K562 (cell line): ENCODE measurements around the gene ZSCAN21. TPM values are rescaled to one million over a fixed set of nuclear protein-coding genes. Genes with fewer than 3 reads are reported as not detected.

Source experiments
- DMBX1 ChIP-seq: fragments of 250-450 bp; sonication (Bioruptor Pico); IDR thresholded peaks from 2 replicates; pipeline ENCODE4 v1.8.0; 2022; ENCODE audit warnings: inconsistent platforms, mild to moderate bottlenecking, moderate library complexity, borderline replicate concordance
- ETV6 ChIP-seq, 3 experiments: fragments of 150-350 bp in 1 of 3; sonication (generic) in 1 of 3; formaldehyde crosslinking in 1 of 3; IDR thresholded peaks; 2 replicates each; pipeline versions ENCODE4 v1.6.1 to v1.8.0; 2014 to 2022; ENCODE audit warnings: borderline replicate concordance in 2 of 3, low read depth in 2 of 3, antibody characterized with exemption in 1 of 3, low read length in 1 of 3, mild to moderate bottlenecking in 1 of 3, missing genetic modification reagents in 1 of 3
- FOXK1 ChIP-seq: sonication (generic); formaldehyde crosslinking; IDR thresholded peaks from 2 replicates; pipeline ENCODE4 v1.8.0; 2022; ENCODE audit warnings: missing genetic modification reagents, mild to moderate bottlenecking, borderline replicate concordance
- GTF2A2 ChIP-seq: IDR thresholded peaks from 2 replicates; pipeline ENCODE4 v1.6.1; 2016; ENCODE audit warnings: mild to moderate bottlenecking, missing genetic modification characterization, missing compliant biosample characterization
- HLTF ChIP-seq: fragments of 450-650 bp; IDR thresholded peaks from 2 replicates; pipeline ENCODE4 v1.6.1; 2016
- KLF16 ChIP-seq: IDR thresholded peaks from 2 replicates; pipeline ENCODE4 v1.6.1; 2016; ENCODE audit warnings: antibody characterized with exemption
- MCM3 ChIP-seq: fragments of 450-650 bp; IDR thresholded peaks from 2 replicates; pipeline ENCODE4 v1.6.1; 2016
- MCM5 ChIP-seq: fragments of 450-650 bp; IDR thresholded peaks from 2 replicates; pipeline ENCODE4 v1.6.1; 2016; ENCODE audit warnings: low read depth
- NFIC ChIP-seq: fragments of 450-650 bp; IDR thresholded peaks from 2 replicates; pipeline ENCODE4 v1.6.1; 2017; ENCODE audit warnings: mild to moderate bottlenecking, inconsistent platforms
- RAD51 ChIP-seq: fragments of 450-650 bp; IDR thresholded peaks from 2 replicates; pipeline ENCODE4 v1.7.1; 2016; ENCODE audit warnings: low read depth, mild to moderate bottlenecking, borderline replicate concordance
- REST ChIP-seq, 2 experiments: fragments of 450-650 bp; formaldehyde crosslinking in 1 of 2; IDR thresholded peaks; 2 replicates each; pipeline versions ENCODE4 v1.4.0 to v1.6.1; 2014 to 2020; ENCODE audit warnings: mild to moderate bottlenecking in 2 of 2, borderline replicate concordance in 1 of 2, low read depth in 1 of 2
- ZBTB33 ChIP-seq: sonication (generic); formaldehyde crosslinking; IDR thresholded peaks from 2 replicates; pipeline ENCODE4 v1.8.1; 2023; ENCODE audit warnings: mild to moderate bottlenecking, missing genetic modification reagents
- ZFP91 ChIP-seq: sonication (generic); formaldehyde crosslinking; IDR thresholded peaks from 2 replicates; pipeline ENCODE4 v1.8.0; 2022; ENCODE audit warnings: mild to moderate bottlenecking, missing genetic modification reagents
- ZNF263 ChIP-seq: sonication (generic); formaldehyde crosslinking; IDR thresholded peaks from 2 replicates; pipeline ENCODE4 v1.8.0; 2022; ENCODE audit warnings: mild to moderate bottlenecking, missing genetic modification reagents, borderline replicate concordance
- ZNF444 ChIP-seq: fragments of 250-450 bp; sonication (Bioruptor Pico); IDR thresholded peaks from 2 replicates; pipeline ENCODE4 v1.4.0; 2020; ENCODE audit warnings: mild to moderate bottlenecking, moderate library complexity
- ZNF79 ChIP-seq: fragments of 250-450 bp; sonication (Bioruptor Pico); IDR thresholded peaks from 2 replicates; pipeline ENCODE4 v1.4.0; 2020; ENCODE audit warnings: low read depth, mild to moderate bottlenecking, moderate library complexity
- polyA plus RNA-seq, 8 experiments: library from polyadenylated mRNA; depleted of rRNA in 4 of 8; stranded (reverse) in 5 of 8; unstranded in 3 of 8; fragments of >200 nt; fragmentation: Nextera tagmentation in 2 of 8; fragmentation: Illumina TruSeq in 1 of 8; extraction: Ambion mirVana in 2 of 8; extraction: Trizol in 1 of 8; gene quantifications; 2 replicates each; pipeline versions ENCODE4 v1.2.1 to v1.2.3, GENCODE V29; 2011 to 2014; ENCODE audit warnings: inconsistent platforms in 1 of 8, missing spikeins in 1 of 8
- total RNA-seq, 7 experiments: library from RNA; depleted of rRNA in 6 of 7; stranded (reverse); fragments of >200 nt in 6 of 7; fragmentation: Illumina TruSeq in 2 of 7; extraction: Trizol in 2 of 7; gene quantifications; 2 replicates each; pipeline versions ENCODE4 v1.2.1 to v1.2.3, GENCODE V29; 2011 to 2021; ENCODE audit warnings: low replicate concordance in 1 of 7

ZSCAN21 gene
- total and polyA plus RNA-seq, 9 of the 15 experiments (the other 6 are each of a cell fraction or from before 2014, with no cell fraction given), result 5.9 to 15.5 (median 13.2) TPM

DNA sequence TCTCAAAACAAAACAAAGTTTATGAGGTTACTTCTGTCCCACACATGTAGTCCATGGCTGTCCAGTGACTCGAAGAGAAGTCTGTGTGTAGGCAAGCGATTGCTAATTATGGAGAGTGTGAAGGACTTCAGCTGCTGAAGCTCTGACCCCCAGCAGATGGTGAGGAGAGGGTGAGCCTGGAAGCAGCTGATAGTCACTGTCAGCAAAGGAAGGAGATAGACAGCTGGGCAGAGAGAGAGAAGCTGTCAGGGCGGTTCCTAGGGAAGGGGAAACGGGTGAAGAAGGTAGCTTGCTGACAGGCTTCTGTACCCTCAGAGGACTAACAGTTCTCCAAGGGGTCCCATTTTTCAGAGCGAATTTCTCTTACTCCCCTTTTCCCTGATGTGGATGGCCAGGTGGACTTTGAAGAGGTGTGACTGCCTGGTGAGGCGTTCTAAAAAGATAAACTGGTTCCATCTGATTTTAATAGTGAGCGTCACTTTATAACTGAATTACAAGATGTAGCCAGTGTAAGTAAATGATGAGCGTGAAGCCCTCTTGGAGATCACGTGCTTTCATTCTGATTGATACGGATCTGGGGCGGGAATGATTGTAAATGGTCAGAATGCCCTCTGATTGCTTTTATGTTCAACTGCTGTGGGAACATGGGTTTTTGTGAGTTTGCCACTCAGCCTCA lies 12.1 kb downstream of the ZSCAN21 start (continued):
- TF ChIP-seq REST (IDR thresholded peaks at IDR 0.05; ENCODE audit: borderline replicate concordance), result no peak
- no peak for TF ChIP-seq REST (CRISPR knock-in tag; IDR thresholded peaks at IDR 0.05; ENCODE audit: low read depth)
- TF ChIP-seq RAD51, result no peak
- peak; percentile 50; the same call in 1 of the 2 replicates for TF ChIP-seq DMBX1
- no peak for TF ChIP-seq GTF2A2 (tag)
- TF ChIP-seq ZNF263 (CRISPR knock-in tag), result no peak
- TF ChIP-seq ZNF444 (CRISPR knock-in tag), result no peak
- TF ChIP-seq FOXK1 (CRISPR knock-in tag), result no peak
- TF ChIP-seq ZFP91, result no peak
- no peak for TF ChIP-seq ETV6 (IDR thresholded peaks at IDR 0.05; ENCODE audit: borderline replicate concordance in 1 of 2, low read depth in 2 of 2, low read length in 1 of 2)
- no peak for TF ChIP-seq ETV6 (CRISPR knock-in tag; IDR thresholded peaks at IDR 0.05; ENCODE audit: borderline replicate concordance)
- TF ChIP-seq MCM5, result no peak
- TF ChIP-seq KLF16, result 0 out of 2 replicates have a peak, but pooled peaks have one; percentile 33
- no peak for TF ChIP-seq MCM3
- peak; percentile 44; the same call in 1 of the 2 replicates for TF ChIP-seq HLTF
- TF ChIP-seq ZNF79 (CRISPR knock-in tag), result no peak
- peak; percentile 87 for TF ChIP-seq NFIC
- no peak for TF ChIP-seq ZBTB33 (CRISPR knock-in tag)
